IPS-18c (cell line): Measurements from ENCODE around the gene NME4.
"Not testable (repeated sequence)": the region's sequence is repeated elsewhere in the genome, so short reads cannot be mapped to it uniquely, and the experiment has no call there.

Source experiments
- H3K4me3 ChIP-seq: 2 replicates; pipeline ENCODE4 v1.7.0; 2013; ENCODE audit warnings: low read depth, mild to moderate bottlenecking, low read length, moderate library complexity; ENCODE audit not compliant: insufficient read depth
- H3K9me3 ChIP-seq: one replicate; pipeline ENCODE4 v1.6.1; 2013; ENCODE audit warnings: mild to moderate bottlenecking, low read length, moderate library complexity; ENCODE audit not compliant: control insufficient read depth, insufficient read depth

NME4 gene

GRCh38 chr16:405548-406506 is 8.8 kb downstream of the NME4 start:
- Histone ChIP-seq H3K9me3 (no peaks in the 10 kb centered on the region), H3K4me3 (no peak overlapping the region)

- no peaks in the 10 kb centered on the region for H3K9me3 ChIP-seq
Observed at GRCh38 chr16:407253-407652, 10.3 kb downstream of the NME4 start.

GRCh38 chr16:410516-411178 is 13.6 kb downstream of the NME4 start:
- Histone ChIP-seq H3K9me3 (no peaks in the 10 kb centered on the region), H3K4me3 (no peak overlapping the region)

More at GRCh38 chr16:407253-407652, 10.3 kb downstream of the NME4 start:
- H3K4me3 ChIP-seq, result no peak overlapping the region

- H3K4me3 ChIP-seq, result no peak overlapping the region
- H3K9me3 ChIP-seq, result no peaks in the 10 kb centered on the region
Observed at GRCh38 chr16:411576-412265, 14.7 kb downstream of the NME4 start.

GRCh38 chr16:414395-415169 is 17.6 kb downstream of the NME4 start:
- no peaks in the 10 kb centered on the region for H3K9me3 ChIP-seq
- no peak overlapping the region for H3K4me3 ChIP-seq

GRCh38 chr16:415170-415498 is 18.1 kb downstream of the NME4 start:
- H3K4me3 ChIP-seq, H3K9me3 ChIP-seq: not testable (repeated sequence)

GRCh38 chr16:422179-422578 is 25.2 kb downstream of the NME4 start:
- H3K4me3 ChIP-seq, H3K9me3 ChIP-seq: not testable (repeated sequence)

- H3K4me3 ChIP-seq, result peak overlapping the region; percentile 85; the same call in 1 of the 2 replicates
Observed at GRCh38 chr16:424033-424622, 27.1 kb downstream of the NME4 start.

GRCh38 chr16:424623-425081 is 27.7 kb downstream of the NME4 start:
- no peaks in the 10 kb centered on the region for H3K9me3 ChIP-seq
- peak overlapping the region; percentile 85 for H3K4me3 ChIP-seq

More at GRCh38 chr16:424033-424622, 27.1 kb downstream of the NME4 start:
- H3K9me3 ChIP-seq, result no peaks in the 10 kb centered on the region

GRCh38 chr16:425082-425718 is 28.2 kb downstream of the NME4 start, which contains the start of gene RAB11FIP3:
Gene RAB11FIP3, plus strand, starts transcription at chr16:425649. Its CDS starts 358 bp downstream, at chr16:426007.
- H3K4me3 ChIP-seq, result peak within 1 kb of the TSS; percentile 85
- H3K9me3 ChIP-seq, result no peaks in the 10 kb centered on the region

- Histone ChIP-seq H3K4me3 (peak overlapping the region; percentile 85; the same call in 1 of the 2 replicates), H3K9me3 (no peaks in the 10 kb centered on the region)
Observed at GRCh38 chr16:425740-426114, 28.7 kb downstream of the NME4 start.

- peak overlapping the region; percentile 85 for H3K4me3 ChIP-seq
- no peaks in the 10 kb centered on the region for H3K9me3 ChIP-seq
Observed at GRCh38 chr16:426115-426905, 29.3 kb downstream of the NME4 start.

GRCh38 chr16:426906-427249 is 29.9 kb downstream of the NME4 start:
- Histone ChIP-seq H3K4me3 (peak overlapping the region; percentile 85), H3K9me3 (no peaks in the 10 kb centered on the region)

GRCh38 chr16:427250-427649 is 30.3 kb downstream of the NME4 start:
- H3K9me3 ChIP-seq, result no peaks in the 10 kb centered on the region
- H3K4me3 ChIP-seq, result peak overlapping the region; percentile 85

GRCh38 chr16:430904-431303 is 33.9 kb downstream of the NME4 start:
- no peaks in the 10 kb centered on the region for H3K9me3 ChIP-seq

GRCh38 chr16:440627-441026 is 43.6 kb downstream of the NME4 start:
- Histone ChIP-seq H3K9me3 (no peaks in the 10 kb centered on the region), H3K4me3 (no peak overlapping the region)

More at GRCh38 chr16:430904-431303, 33.9 kb downstream of the NME4 start:
- no peak overlapping the region for H3K4me3 ChIP-seq
